Stimulated activated effector memory CD8-positive, alpha-beta T cell treated with anti-CD3 and anti-CD28 coated beads, Interleukin-12 subunit alpha, Interleukin-12 subunit beta, amount 100 ng/mL, for 72 hours (primary cell): ENCODE results near the gene TFEC.
"Not testable (repeated sequence)": the region's sequence is repeated elsewhere in the genome, so short reads cannot be mapped to it uniquely, and the experiment has no call there.

Experiments used
- ATAC-seq: fragments of 150-1000 bp; cut with Tn5 transposase; 2 replicates; pipeline ENCODE4 v1.10.0; 2021
- DNase-seq, 2 donors: peaks; one replicate each; pipeline ENCODE4 v3.0.0; 2021 to 2022; ENCODE audit warnings: low spot score in 2 of 2
- H3K27ac Mint-ChIP-seq: one replicate; pipeline ENCODE4 v1.8.0; 2022; ENCODE audit warnings: mild to moderate bottlenecking, mixed read lengths
- H3K36me3 Mint-ChIP-seq: one replicate; pipeline ENCODE4 v1.8.0; 2022; ENCODE audit warnings: mild to moderate bottlenecking, mixed read lengths
- H3K4me1 Mint-ChIP-seq: one replicate; pipeline ENCODE4 v1.8.0; 2022; ENCODE audit warnings: mixed read lengths
- H3K4me3 Mint-ChIP-seq: one replicate; pipeline ENCODE4 v1.8.0; 2022; ENCODE audit warnings: mild to moderate bottlenecking, mixed read lengths
- H3K9me3 Mint-ChIP-seq: one replicate; pipeline ENCODE4 v1.8.0; 2022; ENCODE audit warnings: mixed read lengths

TFEC gene

GRCh38 chr7:116030651-116031276 is at the start of gene TFEC:
TFEC (minus strand) TSS chr7:116030763; CDS start chr7:115984441, 46,322 bp downstream.
- Mint-ChIP-seq H3K4me1 (no peaks in the 10 kb centered on the region), H3K9me3 (no peaks in the 10 kb centered on the region), H3K36me3 (no peaks in the 10 kb centered on the region), H3K4me3 (no peak within 1 kb of the TSS), H3K27ac (no peak within 1 kb of the TSS)
- ATAC-seq (no peak), DNase-seq (no peak)

DNA sequence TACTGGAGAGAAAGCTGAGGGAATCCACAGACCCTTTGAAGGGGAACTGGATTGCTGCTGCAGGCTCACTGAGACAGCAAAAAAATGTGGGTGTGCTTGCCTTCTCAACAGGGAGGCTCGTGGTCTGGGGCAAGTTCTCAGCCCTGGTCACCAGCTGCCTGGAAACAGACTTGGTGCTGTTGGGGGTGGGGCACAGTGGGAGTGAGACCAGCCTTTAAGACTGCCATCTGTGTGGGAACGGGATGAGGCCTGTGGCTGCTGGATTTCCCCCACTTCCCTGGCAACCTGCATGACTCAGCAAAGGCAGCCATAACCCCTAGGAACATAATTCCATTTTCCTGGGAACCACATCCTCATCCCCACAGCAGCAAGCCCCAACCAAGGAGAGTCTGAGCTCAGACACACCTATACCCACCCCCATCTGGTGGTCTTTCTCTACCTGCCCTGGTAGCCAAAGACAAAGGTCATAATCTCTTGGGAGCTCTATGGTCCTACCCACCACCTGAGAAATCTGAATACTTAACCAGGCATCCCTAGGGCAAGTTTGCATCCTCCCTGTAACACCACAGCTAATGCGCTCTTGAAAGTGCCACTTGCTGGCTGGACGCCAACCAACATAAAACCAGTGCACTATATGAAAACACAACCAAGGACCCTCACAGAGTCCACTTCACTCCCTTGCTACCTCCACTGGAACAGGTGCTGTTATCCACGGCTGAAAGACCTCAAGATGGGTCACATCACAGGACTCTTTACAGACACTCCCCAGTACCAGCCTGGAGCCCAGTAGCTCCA is 45.0 kb upstream of the TFEC start:
- ATAC-seq (no peak), DNase-seq (no peak)
- H3K27ac Mint-ChIP-seq = no peak overlapping the region
- H3K4me3 Mint-ChIP-seq = no peak overlapping the region
- no peaks in the 10 kb centered on the region for H3K4me1 Mint-ChIP-seq
- no peaks in the 10 kb centered on the region for H3K36me3 Mint-ChIP-seq
- no peaks in the 10 kb centered on the region for H3K9me3 Mint-ChIP-seq

GRCh38 chr7:116071629-116072028 is 41.1 kb upstream of the TFEC start:
- H3K27ac Mint-ChIP-seq = no peak overlapping the region
- no peak overlapping the region for H3K4me3 Mint-ChIP-seq
- H3K36me3 Mint-ChIP-seq = no peaks in the 10 kb centered on the region
- ATAC-seq (no peak), DNase-seq (no peak)
- no peaks in the 10 kb centered on the region for H3K4me1 Mint-ChIP-seq
- H3K9me3 Mint-ChIP-seq = no peaks in the 10 kb centered on the region

DNA sequence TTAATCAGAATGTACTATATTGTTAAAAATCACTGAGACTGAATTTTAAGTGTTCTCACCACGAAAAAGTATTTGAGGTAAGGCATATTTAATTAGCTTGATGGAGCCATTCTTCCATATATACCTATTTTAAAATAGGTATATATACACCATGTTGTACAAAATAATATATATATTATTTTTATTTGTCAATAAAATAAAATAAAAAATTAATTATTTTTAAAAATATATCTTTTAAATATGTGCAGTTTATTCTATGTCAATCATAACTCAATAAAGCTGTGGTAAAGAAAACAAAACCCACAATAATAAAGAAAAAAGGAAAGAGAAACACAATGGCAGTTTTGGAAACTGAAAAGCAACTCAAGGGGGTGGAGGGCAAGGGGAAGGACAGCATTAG is 33.6 kb upstream of the TFEC start:
- ATAC-seq (no peak), DNase-seq (no peak)
- Mint-ChIP-seq H3K4me1 (no peaks in the 10 kb centered on the region), H3K27ac (no peak overlapping the region), H3K36me3 (no peaks in the 10 kb centered on the region), H3K4me3 (no peak overlapping the region), H3K9me3 (no peaks in the 10 kb centered on the region)

DNA sequence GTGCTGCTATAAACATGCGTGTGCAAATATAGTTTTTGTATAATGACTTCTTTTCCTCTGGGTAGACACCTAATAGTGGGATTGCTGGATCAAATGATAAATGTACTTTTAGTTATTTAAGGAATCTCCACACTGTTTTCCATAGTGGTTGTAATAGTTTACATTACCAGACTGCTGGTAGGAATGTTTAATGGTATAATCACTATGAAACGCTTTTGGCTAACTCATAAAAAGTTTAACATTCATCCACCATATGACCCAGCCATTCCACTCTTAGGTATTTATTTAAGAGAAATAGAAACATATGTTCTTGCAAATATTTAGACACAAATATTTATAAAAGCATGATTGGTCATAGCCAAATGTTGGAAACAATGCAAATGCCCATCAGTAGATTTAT is 32.1 kb upstream of the TFEC start:
- H3K4me3 Mint-ChIP-seq = no peak overlapping the region
- H3K27ac Mint-ChIP-seq = no peak overlapping the region
- H3K9me3 Mint-ChIP-seq = no peaks in the 10 kb centered on the region
- no peak for DNase-seq
- no peaks in the 10 kb centered on the region for H3K36me3 Mint-ChIP-seq
- H3K4me1 Mint-ChIP-seq = no peaks in the 10 kb centered on the region
- no peak for ATAC-seq

DNA sequence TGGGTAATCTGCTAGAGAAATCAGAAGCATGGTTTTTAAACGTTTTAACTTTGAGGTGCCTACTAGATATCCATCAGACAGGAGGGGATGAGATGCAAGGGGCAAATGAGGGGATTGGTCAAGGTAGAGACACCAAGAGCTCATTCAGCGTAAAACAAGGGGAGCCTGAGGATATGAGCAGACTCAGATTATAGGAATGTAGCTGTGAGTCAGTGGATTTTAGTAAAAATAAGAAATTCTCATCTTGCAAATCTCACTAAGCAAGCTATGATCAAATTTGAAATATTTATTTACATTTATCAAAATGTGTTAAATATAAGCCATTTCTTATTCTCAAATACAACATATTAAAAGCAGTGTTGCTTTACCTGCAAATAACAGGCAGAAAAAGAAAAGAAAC is 21.4 kb upstream of the TFEC start:
- H3K4me1 Mint-ChIP-seq = no peaks in the 10 kb centered on the region
- H3K4me3 Mint-ChIP-seq = no peak overlapping the region
- peaks cover 7% of the 10 kb centered on the region for H3K9me3 Mint-ChIP-seq
- DNase-seq = no peak
- no peak overlapping the region for H3K27ac Mint-ChIP-seq
- no peak for ATAC-seq
- no peaks in the 10 kb centered on the region for H3K36me3 Mint-ChIP-seq

DNA sequence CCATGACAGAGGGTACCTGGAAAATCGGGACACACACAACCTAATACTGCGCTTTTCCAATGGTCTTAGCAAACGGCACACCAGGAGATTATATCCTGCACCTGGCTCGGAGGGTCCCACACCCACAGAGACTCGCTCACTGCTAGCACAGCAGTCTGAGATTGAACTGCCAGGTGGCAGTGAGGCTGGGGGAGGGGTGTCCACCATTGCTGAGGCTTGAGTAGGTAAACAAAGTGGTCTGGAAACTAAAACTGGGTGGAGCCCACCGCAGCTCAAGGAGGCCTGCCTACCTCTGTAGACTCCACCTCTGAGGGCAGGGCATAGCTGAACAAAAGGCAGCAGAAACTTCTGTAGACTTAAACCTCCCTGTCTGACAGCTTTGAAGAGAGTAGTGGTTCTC is 16.7 kb upstream of the TFEC start:
- DNase-seq, ATAC-seq: not testable (repeated sequence)

DNA sequence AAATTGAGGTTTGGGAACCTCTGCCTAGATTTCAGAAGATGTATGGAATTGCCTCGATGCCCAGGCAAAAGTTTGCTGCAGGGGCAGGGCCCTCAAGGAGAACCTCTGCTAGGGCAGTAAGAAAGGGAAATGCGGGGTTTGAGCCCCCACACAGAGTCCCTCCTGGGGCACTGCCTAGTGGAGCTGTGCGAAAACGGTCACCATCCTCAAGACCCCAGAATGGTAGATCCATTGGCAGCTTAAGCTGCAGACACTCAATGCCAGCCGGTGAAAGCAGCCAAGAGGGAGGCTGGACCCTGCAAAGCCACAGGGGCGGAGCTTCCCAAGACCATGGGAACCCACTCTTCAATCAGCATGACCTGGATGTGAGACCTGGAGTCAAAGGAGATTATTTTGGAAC is 15.0 kb upstream of the TFEC start:
- DNase-seq (no peak), ATAC-seq (no peak)
- no peaks in the 10 kb centered on the region for H3K4me1 Mint-ChIP-seq
- no peak overlapping the region for H3K4me3 Mint-ChIP-seq
- peaks cover 7% of the 10 kb centered on the region for H3K9me3 Mint-ChIP-seq
- no peak overlapping the region for H3K27ac Mint-ChIP-seq
- no peaks in the 10 kb centered on the region for H3K36me3 Mint-ChIP-seq

More for the DNA sequence above, 16.7 kb upstream of the TFEC start:
- H3K27ac Mint-ChIP-seq, H3K4me3 Mint-ChIP-seq, H3K36me3 Mint-ChIP-seq, H3K4me1 Mint-ChIP-seq, H3K9me3 Mint-ChIP-seq: not testable (repeated sequence)

DNA sequence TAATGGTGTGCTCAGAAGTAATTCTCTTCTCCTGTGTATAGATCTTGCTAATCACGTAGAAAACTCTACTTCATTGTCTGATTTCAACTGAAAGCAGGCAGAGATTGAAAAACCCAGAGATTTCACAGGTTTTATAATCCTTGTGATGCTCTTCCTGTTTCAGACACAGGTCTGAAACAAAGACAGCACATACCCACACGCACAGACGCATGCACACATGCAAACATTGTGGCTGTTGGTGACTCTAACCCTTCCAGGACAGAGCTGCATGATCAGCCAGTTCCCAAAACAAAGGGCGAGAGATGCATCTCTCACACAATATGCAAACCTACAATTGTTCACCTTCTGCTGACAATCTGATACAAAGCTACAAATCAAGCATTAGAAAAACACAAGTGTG is 11.1 kb upstream of the TFEC start:
- Mint-ChIP-seq H3K27ac (no peak overlapping the region), H3K4me1 (no peaks in the 10 kb centered on the region), H3K36me3 (no peaks in the 10 kb centered on the region), H3K4me3 (no peak overlapping the region), H3K9me3 (no peaks in the 10 kb centered on the region)
- DNase-seq = no peak
- ATAC-seq = no peak

GRCh38 chr7:116037401-116037800 is 6.8 kb upstream of the TFEC start:
- Mint-ChIP-seq H3K4me1 (no peaks in the 10 kb centered on the region), H3K9me3 (no peaks in the 10 kb centered on the region), H3K27ac (no peak overlapping the region), H3K36me3 (no peaks in the 10 kb centered on the region), H3K4me3 (no peak overlapping the region)
- DNase-seq = no peak
- ATAC-seq = no peak

DNA sequence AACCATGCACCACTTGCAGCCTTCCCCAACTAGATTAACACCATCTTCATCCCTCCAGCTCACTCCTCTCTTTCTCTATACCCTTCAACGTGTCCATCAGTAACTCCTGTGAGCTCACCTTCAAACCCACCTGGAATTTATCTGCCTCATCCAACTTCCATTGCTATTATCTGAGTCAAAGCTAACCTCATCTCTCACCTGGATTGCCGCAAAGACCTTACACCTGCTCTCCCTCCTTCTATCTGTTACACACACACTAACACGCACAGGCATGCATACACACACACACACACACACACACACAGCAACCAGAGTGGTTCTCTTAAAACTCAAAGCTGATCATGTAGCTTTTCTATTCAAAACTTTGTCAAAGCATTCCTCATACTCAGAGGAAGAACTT is 3.8 kb upstream of the TFEC start:
- DNase-seq = no peak
- Mint-ChIP-seq H3K36me3 (no peaks in the 10 kb centered on the region), H3K27ac (no peak overlapping the region), H3K4me1 (no peaks in the 10 kb centered on the region), H3K4me3 (no peak overlapping the region), H3K9me3 (no peaks in the 10 kb centered on the region)
- no peak for ATAC-seq

DNA sequence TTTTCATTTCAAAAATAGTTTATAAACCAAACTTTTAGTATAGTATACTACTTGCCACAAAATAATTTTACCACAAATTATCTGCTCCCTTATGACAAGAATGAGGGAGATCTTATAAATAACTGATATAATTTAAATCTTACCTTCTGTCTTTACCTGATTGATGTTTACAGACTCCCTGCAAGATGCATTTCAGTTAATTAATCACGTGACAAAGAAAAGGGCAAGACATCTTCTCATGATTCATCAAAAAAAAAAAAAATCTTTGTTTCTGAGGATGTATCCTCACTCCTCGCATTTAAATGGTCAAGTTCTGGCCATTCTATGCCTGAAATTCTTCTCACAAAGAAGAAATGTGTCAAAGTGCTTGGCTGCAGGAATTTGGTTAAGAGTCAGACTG is 2.3 kb upstream of the TFEC start:
- Mint-ChIP-seq H3K36me3 (no peaks in the 10 kb centered on the region), H3K4me1 (no peaks in the 10 kb centered on the region), H3K27ac (no peak overlapping the region), H3K4me3 (no peak overlapping the region), H3K9me3 (no peaks in the 10 kb centered on the region)
- DNase-seq (no peak), ATAC-seq (no peak)

GRCh38 chr7:116028787-116029186 is 1.8 kb downstream of the TFEC start:
- H3K9me3 Mint-ChIP-seq = no peaks in the 10 kb centered on the region
- H3K36me3 Mint-ChIP-seq = no peaks in the 10 kb centered on the region
- DNase-seq (no peak), ATAC-seq (no peak)
- H3K27ac Mint-ChIP-seq = no peak overlapping the region
- no peaks in the 10 kb centered on the region for H3K4me1 Mint-ChIP-seq
- H3K4me3 Mint-ChIP-seq = no peak overlapping the region

- no peak for DNase-seq
- H3K36me3 Mint-ChIP-seq = no peaks in the 10 kb centered on the region
- H3K4me1 Mint-ChIP-seq = no peaks in the 10 kb centered on the region
- no peak overlapping the region for H3K4me3 Mint-ChIP-seq
- ATAC-seq = no peak
- no peaks in the 10 kb centered on the region for H3K9me3 Mint-ChIP-seq
- no peak overlapping the region for H3K27ac Mint-ChIP-seq
Measured at GRCh38 chr7:116027786-116028185, 2.8 kb downstream of the TFEC start.

GRCh38 chr7:116024826-116025809 is 5.4 kb downstream of the TFEC start:
- DNase-seq (no peak), ATAC-seq (no peak)
- Mint-ChIP-seq H3K9me3 (no peaks in the 10 kb centered on the region), H3K36me3 (no peaks in the 10 kb centered on the region), H3K27ac (no peak overlapping the region), H3K4me1 (no peaks in the 10 kb centered on the region), H3K4me3 (no peak overlapping the region)
